CD1c-positive myeloid dendritic cell (primary cell): ENCODE data around the gene NTF3.
"Not testable (repeated sequence)": the region's sequence is repeated elsewhere in the genome, so short reads cannot be mapped to it uniquely, and the experiment has no call there.

Source experiments
- DNase-seq: peaks from one replicate; pipeline ENCODE4 v3.0.0-alpha.2; 2016; ENCODE audit errors: extremely low spot score

The NTF3 gene

GRCh38 chr12:5534426-5535199, 102.7 kb downstream of the NTF3 start:
- DNase-seq = no peak

GRCh38 chr12:5535541-5535940, 103.6 kb downstream of the NTF3 start:
- DNase-seq = no peak

DNA sequence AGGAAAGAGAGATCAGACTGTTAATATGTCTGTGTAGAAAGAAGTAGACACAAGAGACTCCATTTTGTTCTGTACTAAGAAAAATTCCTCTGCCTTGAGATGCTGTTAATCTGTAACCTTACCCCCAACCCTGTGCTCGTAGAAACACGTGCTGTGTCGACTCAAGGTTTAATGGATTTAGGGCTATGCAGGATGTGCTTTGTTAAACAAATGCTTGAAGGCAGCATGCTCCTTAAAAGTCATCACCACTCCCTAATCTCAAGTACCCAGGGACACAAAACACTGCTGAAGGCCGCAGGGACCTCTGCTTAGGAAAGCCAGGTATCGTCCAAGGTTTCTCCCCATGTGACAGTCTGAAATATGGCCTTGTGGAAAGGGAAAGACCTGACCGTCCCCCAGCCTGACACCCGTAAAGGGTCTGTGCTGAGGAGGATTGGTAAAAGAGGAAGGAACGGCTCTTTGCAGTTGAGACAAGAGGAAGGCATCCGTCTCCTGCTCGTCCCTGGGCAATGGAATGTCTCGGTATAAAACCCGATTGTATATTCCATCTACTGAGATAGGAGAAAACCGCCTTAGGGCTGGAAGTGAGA, 105.2 kb downstream of the NTF3 start:
- DNase-seq = not testable (repeated sequence)

DNA sequence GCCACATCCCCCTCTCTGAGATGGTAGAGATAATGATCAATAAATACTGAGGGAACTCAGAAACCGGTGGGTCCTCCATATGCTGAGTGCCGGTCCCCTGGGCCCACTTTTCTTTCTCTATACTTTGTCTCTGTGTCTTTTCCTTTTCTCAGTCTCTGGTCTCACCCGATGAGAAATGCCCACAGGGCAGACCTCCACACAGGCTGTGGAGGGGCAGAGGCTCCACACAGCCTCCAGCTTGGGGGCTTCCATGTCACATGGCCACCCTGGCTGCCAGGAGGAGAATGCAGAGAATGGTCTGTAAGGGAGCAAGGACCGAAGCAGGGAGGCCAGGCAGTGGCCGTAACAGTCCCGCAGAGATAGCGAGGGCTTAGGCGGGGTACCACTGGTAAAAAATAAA, 105.9 kb downstream of the NTF3 start:
- no peak for DNase-seq
